ENCODE measurements around the gene TACO1. TPM values are rescaled to one million over a fixed set of nuclear protein-coding genes. Genes with fewer than 3 reads are reported as not detected.

Gene TACO1
- total and polyA plus RNA-seq, 9 of the 15 experiments (the other 6 are each of a cell fraction or from before 2014, with no cell fraction given), result 10.3 to 41.6 (median 30.9) TPM

GRCh38 chr17:63634163-63634562, 33.5 kb downstream of the TACO1 start (continued):
- 0 out of 4 replicates have a peak, but pooled peaks have one; percentile 12 to 31 for TF ChIP-seq NRF1 (conservative IDR thresholded peaks at IDR 0.05 in 1 of 2, IDR thresholded peaks at IDR 0.05 in 1 of 2)
- TF ChIP-seq, protein P1, sequence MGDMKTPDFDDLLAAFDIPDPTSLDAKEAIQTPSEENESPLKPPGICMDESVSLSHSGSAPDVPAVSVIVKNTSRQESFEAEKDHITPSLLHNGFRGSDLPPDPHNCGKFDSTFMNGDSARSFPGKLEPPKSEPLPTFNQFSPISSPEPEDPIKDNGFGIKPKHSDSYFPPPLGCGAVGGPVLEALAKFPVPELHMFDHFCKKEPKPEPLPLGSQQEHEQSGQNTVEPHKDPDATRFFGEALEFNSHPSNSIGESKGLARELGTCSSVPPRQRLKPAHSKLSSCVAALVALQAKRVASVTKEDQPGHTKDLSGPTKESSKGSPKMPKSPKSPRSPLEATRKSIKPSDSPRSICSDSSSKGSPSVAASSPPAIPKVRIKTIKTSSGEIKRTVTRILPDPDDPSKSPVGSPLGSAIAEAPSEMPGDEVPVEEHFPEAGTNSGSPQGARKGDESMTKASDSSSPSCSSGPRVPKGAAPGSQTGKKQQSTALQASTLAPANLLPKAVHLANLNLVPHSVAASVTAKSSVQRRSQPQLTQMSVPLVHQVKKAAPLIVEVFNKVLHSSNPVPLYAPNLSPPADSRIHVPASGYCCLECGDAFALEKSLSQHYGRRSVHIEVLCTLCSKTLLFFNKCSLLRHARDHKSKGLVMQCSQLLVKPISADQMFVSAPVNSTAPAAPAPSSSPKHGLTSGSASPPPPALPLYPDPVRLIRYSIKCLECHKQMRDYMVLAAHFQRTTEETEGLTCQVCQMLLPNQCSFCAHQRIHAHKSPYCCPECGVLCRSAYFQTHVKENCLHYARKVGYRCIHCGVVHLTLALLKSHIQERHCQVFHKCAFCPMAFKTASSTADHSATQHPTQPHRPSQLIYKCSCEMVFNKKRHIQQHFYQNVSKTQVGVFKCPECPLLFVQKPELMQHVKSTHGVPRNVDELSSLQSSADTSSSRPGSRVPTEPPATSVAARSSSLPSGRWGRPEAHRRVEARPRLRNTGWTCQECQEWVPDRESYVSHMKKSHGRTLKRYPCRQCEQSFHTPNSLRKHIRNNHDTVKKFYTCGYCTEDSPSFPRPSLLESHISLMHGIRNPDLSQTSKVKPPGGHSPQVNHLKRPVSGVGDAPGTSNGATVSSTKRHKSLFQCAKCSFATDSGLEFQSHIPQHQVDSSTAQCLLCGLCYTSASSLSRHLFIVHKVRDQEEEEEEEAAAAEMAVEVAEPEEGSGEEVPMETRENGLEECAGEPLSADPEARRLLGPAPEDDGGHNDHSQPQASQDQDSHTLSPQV (IDR thresholded peaks at IDR 0.05), result peak; percentile 51; the same call in 1 of the 2 replicates
- no peak for TF ChIP-seq ZNF282 (CRISPR knock-in tag; IDR thresholded peaks at IDR 0.05)
- no peak for TF ChIP-seq RBM17 (IDR thresholded peaks at IDR 0.05; ENCODE audit: borderline replicate concordance, low read depth, low read length)
- TF ChIP-seq THAP12 (CRISPR knock-in tag; IDR thresholded peaks at IDR 0.05), result no peak
- no peak for TF ChIP-seq ZNF699 (CRISPR knock-in tag; IDR thresholded peaks at IDR 0.05; ENCODE audit: insufficient replicate concordance)
- TF ChIP-seq CBX5 (IDR thresholded peaks at IDR 0.05; ENCODE audit: borderline replicate concordance, low read depth), result no peak
- TF ChIP-seq NR2C2 (CRISPR knock-in tag; IDR thresholded peaks at IDR 0.05), result no peak
- TF ChIP-seq NR2C2 (tag; IDR thresholded peaks at IDR 0.05), result peak; percentile 41; the same call in 1 of the 2 replicates
- TF ChIP-seq BRF1 (IDR thresholded peaks at IDR 0.05; ENCODE audit: borderline replicate concordance, extremely low read depth, insufficient read length), result no peak
- TF ChIP-seq ZNF347 (CRISPR knock-in tag; IDR thresholded peaks at IDR 0.05; ENCODE audit: low read depth), result no peak
- TF ChIP-seq SMARCA5 (IDR thresholded peaks at IDR 0.05), result no peak
- TF ChIP-seq HNRNPK (IDR thresholded peaks at IDR 0.05; ENCODE audit: low read depth, low read length, poor library complexity, severe bottlenecking), result no peak
- TF ChIP-seq ZHX1 (conservative IDR thresholded peaks at IDR 0.05; ENCODE audit: low read length), result no peak
- no peak for TF ChIP-seq MIER1 (IDR thresholded peaks at IDR 0.05; ENCODE audit: low read depth)
- TF ChIP-seq SLC30A9 (CRISPR knock-in tag; IDR thresholded peaks at IDR 0.05), result no peak
- peak; percentile 38; the same call in 1 of the 2 replicates for TF ChIP-seq GABPA (tag; conservative IDR thresholded peaks at IDR 0.05; ENCODE audit: low read depth)
- TF ChIP-seq, protein P2, sequence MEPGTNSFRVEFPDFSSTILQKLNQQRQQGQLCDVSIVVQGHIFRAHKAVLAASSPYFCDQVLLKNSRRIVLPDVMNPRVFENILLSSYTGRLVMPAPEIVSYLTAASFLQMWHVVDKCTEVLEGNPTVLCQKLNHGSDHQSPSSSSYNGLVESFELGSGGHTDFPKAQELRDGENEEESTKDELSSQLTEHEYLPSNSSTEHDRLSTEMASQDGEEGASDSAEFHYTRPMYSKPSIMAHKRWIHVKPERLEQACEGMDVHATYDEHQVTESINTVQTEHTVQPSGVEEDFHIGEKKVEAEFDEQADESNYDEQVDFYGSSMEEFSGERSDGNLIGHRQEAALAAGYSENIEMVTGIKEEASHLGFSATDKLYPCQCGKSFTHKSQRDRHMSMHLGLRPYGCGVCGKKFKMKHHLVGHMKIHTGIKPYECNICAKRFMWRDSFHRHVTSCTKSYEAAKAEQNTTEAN (CRISPR knock-in tag; IDR thresholded peaks at IDR 0.05), result 0 out of 2 replicates have a peak, but pooled peaks have one; percentile 53
- TF ChIP-seq ZNF23 (CRISPR knock-in tag; IDR thresholded peaks at IDR 0.05), result no peak

Data from K562 (cell line).